Stimulated activated CD4-positive, alpha-beta T cell treated with anti-CD3 and anti-CD28 coated beads, Interleukin-15, amount 100 ng/mL, for 48 hours (primary cell): ENCODE results near the gene GM2A.
"Not testable (repeated sequence)": the region's sequence is repeated elsewhere in the genome, so short reads cannot be mapped to it uniquely, and the experiment has no call there.

Experiments used
- DNase-seq, 2 donors: peaks; one replicate each; pipeline ENCODE4 v3.0.0-alpha.2; 2020; ENCODE audit warnings: low read depth in 2 of 2

Gene GM2A

GRCh38 chr5:151286246-151286645 lies 33.3 kb downstream of the GM2A start:
- DNase-seq, result no peak

GRCh38 chr5:151288180-151288579 lies 35.2 kb downstream of the GM2A start:
- no peak for DNase-seq

- DNase-seq, result no peak
Observed at GRCh38 chr5:151293624-151294023, 40.6 kb downstream of the GM2A start.

GRCh38 chr5:151295138-151295537 lies 42.2 kb downstream of the GM2A start:
- no peak for DNase-seq

GRCh38 chr5:151295791-151296477 lies 42.9 kb downstream of the GM2A start:
- no peak for DNase-seq

- DNase-seq, result no peak
Observed at GRCh38 chr5:151296478-151296830, 43.5 kb downstream of the GM2A start.

GRCh38 chr5:151296974-151297373 lies 44.0 kb downstream of the GM2A start:
- DNase-seq, result no peak

GRCh38 chr5:151298063-151298855 lies 45.3 kb downstream of the GM2A start:
- DNase-seq, result no peak

GRCh38 chr5:151303666-151304065 lies 50.7 kb downstream of the GM2A start, which contains the start of gene SLC36A3:
SLC36A3 (minus strand) TSS chr5:151303766; CDS start chr5:151303354, 412 bp downstream.
- no peak for DNase-seq

- not testable (repeated sequence) for DNase-seq
Observed at GRCh38 chr5:151309266-151309665, 56.3 kb downstream of the GM2A start.

GRCh38 chr5:151309821-151310220 lies 56.8 kb downstream of the GM2A start:
- DNase-seq, result not testable (repeated sequence)

- DNase-seq, result no peak
Observed at GRCh38 chr5:151310932-151311331, 57.9 kb downstream of the GM2A start.

GRCh38 chr5:151312756-151313324 lies 59.9 kb downstream of the GM2A start:
- DNase-seq, result no peak

GRCh38 chr5:151313357-151313756 lies 60.4 kb downstream of the GM2A start:
- no peak for DNase-seq

GRCh38 chr5:151315998-151316597 lies 63.1 kb downstream of the GM2A start:
- peak; percentile 22 to 46 for DNase-seq

- DNase-seq, result no peak
Observed at GRCh38 chr5:151317871-151318270, 64.9 kb downstream of the GM2A start.

GRCh38 chr5:151318850-151319732 lies 66.1 kb downstream of the GM2A start:
- DNase-seq, result no peak
